ENCODE data around the gene NUP210.

The NUP210 gene

DNA sequence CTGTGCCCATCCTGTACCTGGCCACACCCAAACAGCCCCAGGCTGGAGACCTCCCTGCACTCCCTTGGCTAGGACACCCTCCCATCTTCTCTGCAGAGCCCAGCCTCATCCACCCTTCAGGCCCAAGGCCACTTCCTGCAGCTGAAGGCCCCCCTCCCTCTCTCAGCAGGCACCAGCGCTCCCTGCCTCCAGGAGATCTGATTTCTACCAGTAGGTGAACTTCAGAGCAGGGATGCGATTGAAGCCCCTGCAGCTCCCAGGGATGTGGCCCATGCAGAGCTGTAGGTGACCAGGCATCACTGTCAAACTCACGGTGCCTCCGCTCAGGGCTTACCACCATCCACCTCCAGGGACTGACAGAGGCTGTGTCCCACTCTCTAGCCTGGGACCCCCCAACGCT, 96.3 kb downstream of the NUP210 start:
- DNase-seq (ENCODE audit: low read depth), result no peak

DNA sequence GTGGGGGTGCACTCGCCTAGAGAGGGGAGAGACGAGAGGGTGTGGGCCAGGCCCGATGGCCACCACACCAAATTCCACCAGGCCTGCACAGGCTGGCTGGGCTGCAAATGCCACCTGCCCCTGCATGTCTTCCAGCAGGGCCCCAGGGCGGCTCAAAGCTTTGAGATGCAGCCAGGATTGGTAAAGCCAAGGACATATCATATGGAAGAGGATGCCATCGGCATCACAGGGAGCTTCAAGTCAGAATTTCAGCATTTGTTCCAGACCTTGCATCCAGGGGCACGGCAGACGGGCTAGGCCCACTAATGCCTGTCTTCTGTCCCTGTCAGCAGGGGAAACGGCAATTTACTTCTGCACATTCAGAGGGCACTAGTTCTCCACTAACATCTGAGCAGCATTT, 97.8 kb downstream of the NUP210 start:
- no peak for DNase-seq (ENCODE audit: low read depth)

DNA sequence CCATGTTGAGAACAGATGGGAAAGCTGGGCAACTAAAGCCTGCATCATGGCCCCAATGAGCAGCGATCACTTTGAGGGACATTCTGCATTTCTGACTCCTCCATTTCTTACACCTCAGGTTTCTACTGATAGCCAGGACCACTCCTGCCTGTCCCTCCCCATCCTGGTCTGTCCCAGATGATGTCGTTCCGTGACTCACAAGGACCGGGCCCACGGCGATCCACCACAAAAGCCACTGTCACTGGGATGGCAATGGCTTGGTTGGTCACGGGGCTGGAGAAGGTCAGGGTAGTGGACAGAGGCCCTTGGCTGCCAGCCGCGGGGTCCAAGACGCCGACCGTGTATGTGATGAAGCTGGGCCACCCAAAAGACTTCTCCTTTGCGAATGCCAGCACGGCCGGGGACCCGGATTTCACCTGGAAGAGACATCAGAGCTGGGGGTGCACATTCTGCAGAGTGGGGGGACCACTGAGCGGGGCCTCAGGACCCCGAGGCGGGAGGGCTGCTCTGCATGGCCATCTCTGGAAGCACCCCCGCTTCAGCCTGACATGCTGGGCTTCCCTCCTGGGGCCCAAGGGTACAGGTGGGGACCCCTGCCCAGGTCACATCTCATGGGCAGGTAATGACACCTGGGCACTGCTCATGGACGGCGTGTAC, 100.4 kb downstream of the NUP210 start:
- DNase-seq (ENCODE audit: low read depth), result no peak

GRCh38 chr3:13318626-13319470, 101.3 kb downstream of the NUP210 start:
- DNase-seq (ENCODE audit: low read depth), result no peak

GRCh38 chr3:13317596-13318320, 102.4 kb downstream of the NUP210 start:
- no peak for DNase-seq (ENCODE audit: low read depth)

DNA sequence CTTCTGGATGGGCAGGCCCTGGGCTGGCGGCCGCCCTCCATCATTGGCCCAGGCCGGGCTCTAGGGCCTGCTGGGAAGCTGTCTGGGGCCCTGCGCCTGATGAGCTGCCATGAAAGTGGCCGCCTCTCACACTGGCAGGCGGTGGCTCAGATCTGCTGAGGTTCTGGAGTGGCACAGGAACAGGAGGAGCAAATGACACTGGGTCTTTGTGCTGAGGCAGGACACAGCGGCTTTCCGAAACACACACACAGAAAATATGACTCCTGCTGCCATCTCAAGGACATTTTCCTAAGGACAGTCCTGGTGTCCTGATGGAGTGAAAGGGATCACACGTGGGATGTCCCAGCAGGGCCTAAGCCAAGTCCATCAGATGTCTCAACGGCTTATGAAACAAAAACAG, 103.5 kb downstream of the NUP210 start:
- no peak for DNase-seq (ENCODE audit: low read depth)

DNA sequence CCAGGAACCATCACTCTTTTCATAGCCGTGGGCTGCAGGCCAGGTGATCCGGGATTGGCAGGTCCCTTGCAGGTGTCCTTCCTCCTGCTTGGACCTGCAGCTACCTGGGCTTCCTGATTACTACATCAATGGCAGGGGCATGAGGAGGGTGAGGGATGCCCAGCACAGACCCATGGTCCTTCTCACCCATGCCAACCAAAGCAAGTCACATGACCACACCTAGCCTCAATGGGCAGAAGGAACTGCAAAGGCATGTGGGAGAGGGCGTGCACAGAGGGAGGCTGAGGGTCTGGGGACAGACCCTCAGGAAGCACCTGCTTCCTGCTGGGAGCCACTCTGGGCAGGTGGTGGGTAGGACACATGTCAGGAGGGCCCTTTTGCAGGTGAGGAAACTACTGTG, 105.2 kb downstream of the NUP210 start:
- no peak for DNase-seq (ENCODE audit: low read depth)

DNA sequence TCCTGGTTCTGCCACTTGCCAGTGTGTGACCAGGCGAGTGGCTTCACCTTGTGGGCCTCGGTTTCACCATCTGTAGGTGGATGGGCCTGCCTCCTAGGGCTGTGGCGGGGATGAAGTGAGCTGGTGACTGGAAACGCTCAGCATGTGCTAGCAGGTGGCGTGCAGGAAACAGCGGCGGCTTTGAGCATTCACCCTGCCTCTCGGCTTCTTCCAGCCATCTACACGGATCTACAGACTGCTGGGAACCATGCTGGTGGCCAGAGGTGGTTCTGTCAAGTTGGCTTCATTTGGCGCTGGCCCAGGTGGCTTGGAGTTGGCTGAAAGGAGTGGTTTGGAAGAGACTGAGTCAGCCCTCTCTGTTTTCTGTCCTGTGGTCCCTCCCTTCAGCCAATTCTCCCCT, 106.3 kb downstream of the NUP210 start:
- DNase-seq (ENCODE audit: low read depth), result no peak

DNA sequence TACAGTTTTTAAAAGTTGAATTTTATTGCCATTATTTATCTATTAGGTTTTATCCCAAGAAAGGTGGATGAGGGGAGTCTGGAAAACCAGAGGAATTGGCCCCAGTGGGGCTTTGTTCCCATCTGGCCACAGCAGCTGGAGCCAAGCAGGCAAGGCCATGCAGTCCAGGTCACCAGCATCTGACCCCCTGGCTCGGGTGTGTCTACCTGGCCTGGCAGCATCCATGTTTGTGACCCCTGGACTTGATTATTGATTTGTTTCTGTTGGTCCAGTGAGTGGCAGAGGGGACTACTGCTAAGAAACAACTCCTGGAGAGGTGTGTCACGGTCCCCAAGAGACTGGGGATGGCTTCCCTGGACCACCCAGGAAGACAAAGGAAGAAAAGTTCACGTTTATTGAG, 111.1 kb downstream of the NUP210 start:
- DNase-seq (ENCODE audit: low read depth), result no peak

DNA sequence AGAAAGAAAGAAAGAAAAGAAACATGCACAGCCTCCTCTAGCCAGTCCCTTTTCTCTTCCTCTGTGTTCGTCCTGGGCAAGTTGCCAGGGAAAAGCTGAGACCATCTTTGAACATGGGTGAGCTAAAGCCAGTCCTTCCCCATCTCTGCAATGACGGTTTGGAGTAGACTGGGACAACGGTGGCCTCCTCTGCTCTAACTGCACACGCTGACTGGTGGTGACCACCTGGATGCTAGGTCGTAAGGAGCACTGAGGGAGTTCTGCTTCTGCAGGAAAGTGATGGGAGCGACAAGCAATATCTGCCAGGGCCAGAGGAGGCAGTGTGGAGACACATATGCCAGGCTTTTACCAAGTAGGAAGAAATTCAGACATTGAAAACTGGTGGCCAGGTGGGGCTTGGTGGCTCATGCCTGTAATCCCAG, 111.7 kb downstream of the NUP210 start:
- no peak for DNase-seq (ENCODE audit: low read depth)

GRCh38 chr3:13307041-13307440, 113.1 kb downstream of the NUP210 start:
- no peak for DNase-seq (ENCODE audit: low read depth)

- DNase-seq (ENCODE audit: low read depth), result no peak
Measured at GRCh38 chr3:13305623-13306022, 114.5 kb downstream of the NUP210 start.

GRCh38 chr3:13303410-13303809, 116.7 kb downstream of the NUP210 start:
- no peak for DNase-seq (ENCODE audit: low read depth)

- no peak for DNase-seq (ENCODE audit: low read depth)
Measured at GRCh38 chr3:13301286-13301987, 118.7 kb downstream of the NUP210 start.

DNA sequence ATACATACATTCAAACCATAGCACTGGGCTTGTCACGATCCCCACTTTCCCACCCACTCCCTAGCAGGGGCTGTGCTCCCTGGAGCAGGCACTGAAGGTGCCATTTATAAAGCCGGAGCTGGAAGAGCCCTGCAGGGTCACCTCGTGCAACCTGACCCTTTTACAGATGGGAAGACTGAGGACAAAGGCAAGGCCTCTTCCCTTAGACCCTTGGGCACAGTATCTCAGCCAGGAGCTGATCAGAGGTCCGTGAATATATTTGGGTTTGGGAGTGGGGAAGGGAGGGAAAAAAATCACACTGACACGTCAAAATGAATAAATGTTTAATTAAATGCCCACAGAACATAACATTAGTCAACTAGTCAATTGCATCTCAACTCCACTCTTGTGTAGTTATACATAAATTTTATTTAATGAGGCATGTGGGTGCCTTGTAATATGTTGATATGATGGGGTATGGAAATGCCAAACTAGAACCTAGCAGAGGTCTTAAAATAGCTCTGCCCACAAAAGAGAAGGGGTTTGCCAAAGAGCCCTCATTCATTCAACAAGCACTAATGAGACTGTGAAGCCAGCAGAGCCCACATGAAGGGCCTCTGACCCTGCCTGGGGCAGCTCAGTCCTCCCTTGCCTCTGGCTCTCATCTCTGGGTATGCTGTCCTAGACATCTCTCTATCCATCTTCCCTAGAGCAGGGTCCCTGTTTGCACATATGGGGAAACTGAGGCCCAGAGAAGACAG, 119.4 kb downstream of the NUP210 start:
- DNase-seq (ENCODE audit: low read depth), result no peak

- no peak for DNase-seq (ENCODE audit: low read depth)
Measured at GRCh38 chr3:13299531-13300155, 120.5 kb downstream of the NUP210 start.

DNA sequence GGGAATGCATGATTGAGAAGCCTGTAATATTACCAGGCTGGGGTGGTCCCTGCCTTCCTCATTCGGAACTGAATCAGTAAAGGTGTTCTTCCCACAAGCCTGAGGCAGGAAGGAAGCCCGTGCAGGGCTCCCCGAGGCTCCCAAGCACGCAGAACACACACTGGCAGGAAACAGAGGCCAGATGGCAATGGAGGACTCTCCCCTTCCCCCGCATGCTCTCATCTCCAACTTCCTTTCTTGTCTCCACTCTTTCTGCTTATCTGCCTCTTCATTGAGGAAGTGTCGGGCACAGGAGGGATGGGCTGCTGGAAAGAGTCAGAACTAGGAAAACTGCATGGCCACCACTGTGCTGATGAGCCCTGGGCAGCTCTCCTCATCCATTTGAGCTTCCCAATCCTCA, 123.5 kb downstream of the NUP210 start:
- DNase-seq (ENCODE audit: low read depth), result no peak

DNA sequence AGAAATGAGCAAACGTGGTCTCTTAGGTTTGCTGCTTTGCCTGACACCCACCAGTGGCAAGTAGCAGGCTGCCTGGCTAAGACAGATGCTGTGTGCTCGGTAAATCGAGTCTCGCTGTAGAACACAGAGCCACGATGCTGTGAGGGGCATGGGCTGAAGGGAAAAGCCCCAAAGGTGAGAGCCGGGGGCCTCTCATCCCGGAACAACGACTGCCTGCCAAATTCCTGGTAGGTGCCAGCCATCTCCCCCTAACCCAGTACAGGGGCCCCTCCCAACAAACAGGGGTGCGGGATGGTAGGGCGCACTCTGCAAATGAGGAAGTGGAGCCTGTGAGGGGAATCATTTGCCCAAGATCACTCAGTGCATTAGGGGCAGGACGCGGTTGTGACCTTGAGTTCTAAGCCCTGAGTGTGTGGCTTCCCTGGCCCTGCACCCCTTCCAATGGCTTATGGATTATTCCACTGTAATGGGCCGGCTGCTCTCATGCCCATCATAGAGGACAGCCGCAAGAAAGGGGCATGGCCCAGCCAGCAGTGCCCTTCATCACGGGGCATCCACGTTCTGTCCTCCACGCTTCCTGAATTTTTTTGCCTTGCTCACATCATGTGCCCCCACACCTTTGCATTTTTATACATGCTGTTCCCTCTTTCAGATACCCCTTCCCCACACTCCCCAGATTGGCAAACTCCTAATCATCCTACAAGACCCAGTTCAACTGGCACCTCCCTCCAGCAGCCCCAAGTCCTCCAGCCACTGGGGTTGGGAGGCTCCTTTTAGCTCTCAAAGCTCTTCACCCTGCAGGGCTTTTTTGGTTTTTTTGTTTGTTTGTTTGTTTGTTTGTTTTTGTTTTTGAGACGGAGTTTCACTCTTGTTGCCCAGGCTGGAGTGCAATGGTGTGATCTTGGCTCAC, 125.4 kb downstream of the NUP210 start:
- DNase-seq (ENCODE audit: low read depth), result no peak

DNA sequence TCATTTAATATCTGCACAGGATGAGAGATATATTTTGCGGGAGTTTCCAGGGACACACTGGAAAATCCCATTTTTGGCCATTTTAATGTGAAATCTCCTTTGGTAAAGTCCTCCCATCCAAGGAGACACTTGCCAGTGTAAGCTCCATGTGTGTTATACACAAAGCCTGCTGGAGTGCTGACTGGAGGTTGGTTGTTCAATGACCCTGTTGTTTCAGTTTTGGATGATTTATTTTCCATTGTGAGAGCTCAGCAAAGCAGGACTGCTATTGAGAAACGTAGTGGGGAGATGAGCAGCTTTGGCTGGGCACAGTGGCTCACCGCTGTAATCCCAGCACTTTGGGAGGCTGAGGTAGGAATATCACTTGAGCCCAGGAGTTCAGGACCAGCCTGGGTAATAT, 127.7 kb downstream of the NUP210 start:
- no peak for DNase-seq (ENCODE audit: low read depth)

DNA sequence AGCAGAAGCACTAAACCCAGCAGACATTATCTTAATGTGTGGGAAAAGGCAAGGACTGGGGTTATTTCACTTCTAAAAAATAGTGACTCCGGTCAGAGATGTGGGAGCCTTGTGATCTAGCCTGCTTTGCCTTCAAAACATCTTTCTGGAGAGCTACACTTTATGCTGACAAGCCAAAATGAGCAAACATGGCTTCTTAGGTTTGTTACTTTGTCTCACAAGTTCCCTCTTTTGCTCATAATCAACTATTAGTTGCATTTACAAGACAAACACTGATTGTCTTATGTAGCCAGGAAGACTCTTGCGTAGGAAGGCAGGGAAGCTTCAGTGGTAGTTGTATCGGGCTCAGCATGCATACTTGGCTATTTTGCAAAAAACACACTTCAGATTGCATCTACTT, 129.2 kb downstream of the NUP210 start:
- DNase-seq (ENCODE audit: low read depth), result no peak

All from activated T-cell treated with anti-CD3 and anti-CD28 coated beads for 1 hour (primary cell).